GM19239 (cell line): Measurements from ENCODE around the gene NR0B1.

ENCODE experiments used
- DNase-seq: peaks from one replicate; pipeline ENCODE4 v3.0.0; 2011; ENCODE audit warnings: low spot score; ENCODE audit not compliant: insufficient read length
- FAIRE-seq: peaks from 2 replicates; lab custom pipeline; 2011; peaks lifted over from hg19 to GRCh38; lab: Jason Lieb, UNC

Gene NR0B1

DNA sequence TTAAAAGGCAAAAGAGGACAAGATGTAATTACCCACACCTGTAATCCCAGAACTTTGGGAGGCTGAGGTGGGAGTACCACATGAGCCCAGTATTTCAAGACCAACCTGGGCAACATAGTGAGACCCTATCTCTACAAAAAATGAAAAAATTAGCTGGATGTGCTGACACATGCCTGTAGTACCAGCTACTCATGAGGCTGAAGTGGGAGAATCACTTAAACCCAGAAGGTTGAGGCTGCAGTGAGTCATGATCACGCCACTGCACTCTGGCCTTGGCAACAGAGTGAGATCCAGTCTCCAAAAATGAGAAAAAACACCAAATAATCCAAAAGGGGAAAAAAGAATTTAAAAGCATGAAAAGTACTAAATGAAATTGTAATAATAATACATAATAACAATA lies 30.8 kb downstream of the NR0B1 start:
- DNase-seq (no peak), FAIRE-seq (no peak)

DNA sequence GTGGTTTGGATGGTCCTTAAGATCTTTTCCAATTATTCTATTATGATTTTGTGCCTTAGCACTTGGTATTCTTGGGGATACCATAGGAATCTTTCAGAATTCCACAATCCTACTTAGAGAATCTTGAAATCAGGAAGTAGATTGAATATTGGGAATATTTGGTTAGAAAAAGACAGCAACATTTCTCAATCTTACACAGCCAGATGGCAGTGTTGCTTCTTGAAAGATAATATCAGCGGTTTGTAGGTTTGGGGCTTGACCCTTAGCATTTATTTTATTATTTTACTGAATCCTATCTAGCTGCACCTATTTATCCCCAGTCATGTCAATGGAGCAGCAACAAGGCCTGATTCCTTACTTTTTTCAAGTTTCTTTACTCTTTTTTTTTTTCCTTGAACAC lies 33.7 kb downstream of the NR0B1 start:
- FAIRE-seq: peak; percentile 60
- no peak for DNase-seq

DNA sequence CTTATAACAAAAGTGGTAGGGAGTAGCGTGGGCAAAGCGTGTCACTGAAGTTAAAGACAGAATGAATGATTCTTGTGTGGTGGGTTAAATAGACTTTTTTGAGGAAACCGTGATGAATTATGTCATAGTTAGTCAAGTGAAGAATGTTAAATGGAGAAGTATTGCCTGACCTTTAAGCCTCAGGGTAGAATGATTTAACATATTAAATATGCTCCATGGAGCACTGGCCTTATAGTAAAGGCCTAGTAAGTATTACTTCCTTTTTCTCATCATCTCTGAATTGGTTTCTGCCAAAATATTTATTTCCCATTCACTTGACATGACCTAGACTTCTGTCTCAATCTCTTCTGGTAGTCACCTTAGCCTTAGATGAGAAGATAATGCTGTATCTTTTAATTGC lies 38.6 kb downstream of the NR0B1 start:
- DNase-seq: no peak
- FAIRE-seq: no peak

DNA sequence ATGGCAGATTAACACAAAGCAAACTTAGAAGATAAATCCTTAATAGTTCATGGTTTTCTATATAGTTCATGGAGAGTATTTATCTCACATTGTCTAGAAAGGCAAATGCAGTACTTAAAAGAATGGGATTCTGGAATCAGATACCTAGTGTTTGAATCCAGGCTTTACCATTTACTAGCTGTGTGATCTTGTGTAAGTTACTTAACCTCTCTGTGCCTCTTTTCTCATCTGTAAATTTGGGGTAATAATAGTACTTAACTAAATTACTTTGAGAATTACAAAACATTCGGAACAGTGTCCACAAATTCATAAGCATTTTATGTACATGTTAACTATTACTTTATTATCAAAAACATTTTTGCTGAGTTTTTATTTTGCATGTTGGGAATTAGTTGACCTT lies 46.4 kb downstream of the NR0B1 start:
- no peak for FAIRE-seq
- no peak for DNase-seq

DNA sequence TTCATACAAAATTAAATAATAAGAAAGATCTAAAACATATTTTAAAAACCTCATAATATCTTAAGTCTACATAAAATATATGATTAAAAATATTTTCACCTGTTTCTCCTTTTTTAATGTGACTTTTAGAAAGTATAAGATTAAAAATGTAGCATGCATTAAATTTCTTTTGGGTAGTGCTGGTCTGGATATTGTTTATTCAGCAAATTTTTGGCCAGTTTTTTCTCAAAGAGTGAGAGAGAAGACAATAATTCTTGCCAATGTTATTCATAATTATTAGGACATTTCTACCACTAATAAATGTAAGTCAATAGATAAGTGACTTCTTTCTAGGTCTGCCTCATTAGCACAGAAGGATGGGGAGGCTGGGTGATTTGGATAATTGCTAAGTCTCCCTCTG lies 48.2 kb downstream of the NR0B1 start:
- FAIRE-seq: no peak

DNA sequence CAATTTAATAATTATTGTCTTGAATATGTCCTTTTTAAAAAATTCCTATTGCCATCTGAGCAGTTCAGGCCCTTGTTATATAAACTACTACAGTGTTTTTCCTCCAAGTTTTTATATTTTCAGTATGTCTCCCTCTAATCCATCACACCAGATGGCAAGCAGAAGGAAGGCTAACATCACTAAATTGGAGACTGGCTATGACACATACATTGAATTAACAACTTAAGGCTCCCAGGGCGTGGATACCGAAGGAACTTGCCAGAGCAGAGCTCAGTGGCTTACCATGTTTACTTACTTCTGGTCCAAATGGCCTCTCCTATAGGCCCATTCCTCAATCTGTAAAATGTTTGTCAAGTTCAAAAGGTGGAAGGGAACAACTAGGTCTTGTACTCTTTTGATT lies 49.3 kb downstream of the NR0B1 start:
- FAIRE-seq: no peak
- no peak for DNase-seq

More for the DNA sequence above, 48.2 kb downstream of the NR0B1 start:
- DNase-seq: no peak
